Peyer's patch (tissue), 4 donors: ENCODE data around the gene TRIM14.

Experiments
- CTCF ChIP-seq, 6 experiments: fragments of 450-650 bp in 4 of 6; fragments of 200-600 bp in 2 of 6; sonication (generic) in 1 of 6; IDR thresholded peaks; one replicate each; pipeline ENCODE4 v1.5.1; 2017 to 2019; ENCODE audit warnings: antibody characterized with exemption in 6 of 6, mild to moderate bottlenecking in 3 of 6, moderate library complexity in 1 of 6
- POLR2A ChIP-seq, 2 donors: fragments of 450-650 bp; IDR thresholded peaks; one replicate each; pipeline ENCODE4 v1.5.1; 2017; ENCODE audit warnings: antibody characterized with exemption in 2 of 2, mild to moderate bottlenecking in 2 of 2, moderate library complexity in 2 of 2

DNA sequence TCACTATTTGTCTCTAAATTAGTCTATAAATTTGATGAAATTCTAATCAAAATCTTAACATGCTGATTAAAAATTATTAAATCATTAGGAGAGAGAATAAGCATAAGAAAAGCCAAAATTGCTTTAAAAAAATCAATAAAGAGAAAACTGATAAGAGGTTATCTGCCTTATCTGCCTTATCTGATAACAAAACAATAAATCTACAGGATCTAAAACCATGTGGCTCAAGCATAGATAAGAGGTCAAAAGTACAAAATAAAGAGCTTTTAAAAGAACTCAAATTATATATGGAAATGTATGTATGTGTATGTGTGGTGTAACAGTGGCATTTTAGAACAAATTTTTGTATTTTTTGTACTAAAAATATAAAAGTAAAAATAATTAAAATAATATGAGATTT lies 18.6 kb downstream of the TRIM14 start:
- TF ChIP-seq CTCF (IDR thresholded peaks at IDR 0.05) (no peak), POLR2A (IDR thresholded peaks at IDR 0.05) (no peak)
